GM13976 (cell line): Measurements from ENCODE around the gene ETV5.
A peak's percentile ranks its signal among the peaks of the same experiment; 100 is the strongest.

ENCODE experiments used
- DNase-seq: peaks from one replicate; pipeline ENCODE4 v3.0.0; 2012; ENCODE audit warnings: low spot score
- in situ Hi-C: fragments of 300-500 bp; cut with MboI; formaldehyde crosslinking; loops from one replicate; pipeline ENCODE4 v1.12.0; 2022; ENCODE audit warnings: low sequenced_read_pairs, mixed read lengths, inconsistent platforms; ENCODE audit not compliant: unreplicated experiment
- TF ChIP-seq, protein P1 (sequence below): IDR thresholded peaks from 2 replicates; pipeline ENCODE4 v1.5.1; 2012; ENCODE audit warnings: borderline replicate concordance, mild to moderate bottlenecking; ENCODE audit not compliant: insufficient read depth; ENCODE audit errors: extremely low read depth, missing control alignments, control extremely low read depth

Gene ETV5

DNA sequence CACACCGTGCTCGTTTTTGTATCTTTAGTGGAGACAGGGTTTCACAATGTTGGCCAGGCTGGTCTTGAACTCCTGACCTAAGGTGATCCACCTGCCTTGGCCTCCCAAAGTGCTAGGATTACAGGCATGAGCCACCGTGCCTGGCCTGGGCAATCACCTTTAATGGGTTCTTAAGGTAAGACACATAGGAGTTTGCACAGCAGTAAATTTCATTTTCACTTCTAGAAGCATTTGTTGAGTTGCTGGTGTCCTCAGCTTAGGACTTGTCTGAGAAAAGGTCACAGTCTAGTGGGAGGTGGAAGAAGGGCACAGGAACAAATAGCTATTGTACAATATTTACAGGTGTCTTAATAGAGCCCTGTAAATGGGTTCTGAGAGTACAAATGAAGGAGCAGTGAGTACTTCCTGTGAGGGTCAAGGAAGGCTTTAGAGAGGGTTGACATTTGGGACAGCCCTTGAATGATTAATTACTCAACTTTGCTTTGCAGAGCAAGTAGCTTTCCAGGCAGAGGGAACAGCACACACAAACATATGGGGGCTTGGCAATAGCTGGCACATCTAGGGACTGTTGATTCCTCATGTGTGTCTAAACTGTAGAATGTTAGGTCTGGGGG, 8.7 kb upstream of the ETV5 start:
- in situ Hi-C loops, result no loop called here
- DNase-seq, result no peak
- TF ChIP-seq, protein P1, sequence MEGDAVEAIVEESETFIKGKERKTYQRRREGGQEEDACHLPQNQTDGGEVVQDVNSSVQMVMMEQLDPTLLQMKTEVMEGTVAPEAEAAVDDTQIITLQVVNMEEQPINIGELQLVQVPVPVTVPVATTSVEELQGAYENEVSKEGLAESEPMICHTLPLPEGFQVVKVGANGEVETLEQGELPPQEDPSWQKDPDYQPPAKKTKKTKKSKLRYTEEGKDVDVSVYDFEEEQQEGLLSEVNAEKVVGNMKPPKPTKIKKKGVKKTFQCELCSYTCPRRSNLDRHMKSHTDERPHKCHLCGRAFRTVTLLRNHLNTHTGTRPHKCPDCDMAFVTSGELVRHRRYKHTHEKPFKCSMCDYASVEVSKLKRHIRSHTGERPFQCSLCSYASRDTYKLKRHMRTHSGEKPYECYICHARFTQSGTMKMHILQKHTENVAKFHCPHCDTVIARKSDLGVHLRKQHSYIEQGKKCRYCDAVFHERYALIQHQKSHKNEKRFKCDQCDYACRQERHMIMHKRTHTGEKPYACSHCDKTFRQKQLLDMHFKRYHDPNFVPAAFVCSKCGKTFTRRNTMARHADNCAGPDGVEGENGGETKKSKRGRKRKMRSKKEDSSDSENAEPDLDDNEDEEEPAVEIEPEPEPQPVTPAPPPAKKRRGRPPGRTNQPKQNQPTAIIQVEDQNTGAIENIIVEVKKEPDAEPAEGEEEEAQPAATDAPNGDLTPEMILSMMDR, result no peak

DNA sequence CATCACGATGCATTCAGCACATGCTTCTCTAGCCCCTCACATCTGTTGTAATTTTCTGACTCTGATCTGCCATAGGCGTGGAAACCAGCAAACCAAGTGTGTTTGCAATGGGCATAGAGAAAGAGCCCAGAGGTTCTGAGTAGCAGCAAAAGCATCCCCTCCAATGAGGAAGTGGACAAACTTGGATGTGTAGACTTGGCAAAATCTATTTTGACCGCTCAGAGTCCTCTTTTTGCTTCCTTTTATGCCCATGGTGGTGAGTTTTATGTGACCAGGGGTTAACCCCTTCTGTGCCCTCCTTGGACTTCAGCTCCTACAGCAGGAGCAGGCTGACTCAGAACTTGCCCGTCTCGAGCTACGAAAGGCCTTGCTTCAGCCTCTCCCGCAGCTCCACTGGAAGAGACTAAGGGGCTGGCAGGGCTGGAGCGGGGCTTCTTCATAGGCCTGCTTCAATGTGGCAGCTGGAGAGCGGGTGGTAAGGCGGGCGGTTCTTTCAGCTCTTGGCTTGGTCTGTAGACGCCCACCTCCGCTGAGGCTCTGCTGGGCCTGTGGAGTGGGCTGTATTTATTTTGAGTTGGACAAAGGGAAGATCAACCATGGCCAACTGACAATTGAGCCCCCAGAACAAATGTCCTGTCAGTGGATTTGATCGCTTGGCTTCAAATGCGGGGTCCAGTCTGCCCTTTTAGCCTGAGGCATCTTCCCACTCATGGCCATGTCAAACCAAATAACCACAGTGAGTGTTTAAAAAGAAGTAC, 6.5 kb upstream of the ETV5 start:
- in situ Hi-C loops, result no loop called here
- TF ChIP-seq, protein P1, result no peak
- no peak for DNase-seq

DNA sequence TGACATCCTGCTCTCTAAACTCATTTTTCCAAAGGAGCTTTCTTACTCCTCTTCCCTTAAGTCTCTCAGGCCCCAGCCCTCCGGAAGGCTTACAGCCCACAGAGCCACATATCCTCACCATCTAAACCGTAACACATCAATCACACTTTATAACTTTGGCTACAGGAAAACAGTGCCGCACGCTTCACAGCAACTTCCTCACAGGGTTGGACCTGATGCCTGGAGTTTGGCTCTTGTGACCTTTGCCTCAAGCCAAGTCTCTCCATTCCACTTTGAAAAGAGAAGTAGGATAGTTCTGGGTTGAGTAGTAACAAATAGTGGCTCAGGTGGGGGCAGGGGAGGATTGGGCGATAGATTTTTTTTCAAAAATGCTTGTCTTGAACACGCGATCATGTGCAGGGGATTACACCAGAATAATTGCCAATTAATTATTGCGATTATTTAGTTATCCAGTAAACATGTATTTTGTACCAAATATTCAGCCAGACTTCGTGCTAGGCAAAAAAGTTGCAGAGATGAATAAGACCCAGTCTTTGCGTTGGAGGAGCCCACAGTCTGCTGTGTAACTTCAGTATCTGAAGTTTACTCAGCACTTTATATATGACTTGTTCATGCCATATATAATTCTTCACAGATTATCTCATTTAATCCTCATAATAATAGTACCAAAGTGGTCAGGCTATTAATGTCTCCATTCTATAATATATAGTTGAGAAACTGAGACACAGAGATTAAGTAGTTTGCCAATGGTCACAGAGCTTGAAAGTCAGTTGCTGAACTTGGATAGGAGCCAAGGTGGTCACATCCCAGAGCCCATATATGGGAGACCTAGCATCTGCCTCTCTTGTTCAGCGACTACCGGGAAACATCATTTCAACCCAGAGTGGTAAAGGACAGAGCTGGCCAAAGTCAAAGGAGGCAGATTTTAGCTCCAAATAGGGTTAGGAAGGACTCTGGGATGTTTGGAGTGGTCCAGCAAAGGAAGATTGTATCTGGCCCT, 2.4 kb upstream of the ETV5 start:
- TF ChIP-seq, protein P1, result no peak
- in situ Hi-C loops, result no loop called here
- peak; percentile 39 for DNase-seq

DNA sequence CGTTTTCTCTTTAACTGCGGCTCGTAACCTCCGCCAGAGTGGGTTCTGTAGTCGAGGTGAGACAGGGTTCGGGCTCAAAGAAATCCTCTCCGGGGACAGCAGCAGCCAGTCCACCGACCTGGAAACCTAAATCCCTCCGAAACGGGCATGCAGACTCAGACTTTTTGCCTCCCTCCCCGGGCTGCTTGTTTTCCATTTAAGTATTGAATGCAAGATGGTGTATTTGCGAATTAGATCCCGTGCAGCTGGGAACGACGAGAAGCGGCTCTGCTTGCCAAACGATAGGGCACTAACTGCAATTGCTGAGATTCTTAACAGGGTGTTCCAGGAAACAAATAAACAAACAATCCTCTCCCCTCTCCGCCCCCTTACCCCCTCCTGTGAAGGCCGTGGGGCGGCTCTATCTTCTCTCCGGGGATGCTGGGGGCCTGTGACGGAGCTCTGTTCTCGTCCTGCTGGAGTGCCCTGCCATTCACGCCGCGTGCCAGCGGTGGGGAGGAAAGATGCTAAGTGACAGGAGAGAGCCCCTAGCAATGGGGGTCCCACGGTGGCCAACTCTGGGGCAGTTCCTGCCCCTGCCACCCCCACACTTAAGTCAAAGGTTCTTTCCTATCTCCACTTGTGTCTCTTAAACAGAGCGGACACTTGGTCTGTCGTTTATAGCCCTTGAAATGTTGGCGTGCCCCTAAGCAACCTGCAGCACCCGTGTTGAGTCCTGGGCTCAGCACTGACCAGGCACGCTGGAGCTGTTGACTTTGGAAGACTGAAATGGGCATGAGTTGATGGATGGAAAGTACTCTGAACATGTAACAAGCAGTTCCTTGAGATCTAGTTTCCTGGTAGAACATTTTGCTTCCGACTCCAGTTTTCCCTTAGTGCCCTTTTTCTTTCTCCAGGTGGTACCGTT, 1.3 kb upstream of the ETV5 start:
- TF ChIP-seq, protein P1, result no peak
- no peak for DNase-seq
- in situ Hi-C loops, result no loop called here

DNA sequence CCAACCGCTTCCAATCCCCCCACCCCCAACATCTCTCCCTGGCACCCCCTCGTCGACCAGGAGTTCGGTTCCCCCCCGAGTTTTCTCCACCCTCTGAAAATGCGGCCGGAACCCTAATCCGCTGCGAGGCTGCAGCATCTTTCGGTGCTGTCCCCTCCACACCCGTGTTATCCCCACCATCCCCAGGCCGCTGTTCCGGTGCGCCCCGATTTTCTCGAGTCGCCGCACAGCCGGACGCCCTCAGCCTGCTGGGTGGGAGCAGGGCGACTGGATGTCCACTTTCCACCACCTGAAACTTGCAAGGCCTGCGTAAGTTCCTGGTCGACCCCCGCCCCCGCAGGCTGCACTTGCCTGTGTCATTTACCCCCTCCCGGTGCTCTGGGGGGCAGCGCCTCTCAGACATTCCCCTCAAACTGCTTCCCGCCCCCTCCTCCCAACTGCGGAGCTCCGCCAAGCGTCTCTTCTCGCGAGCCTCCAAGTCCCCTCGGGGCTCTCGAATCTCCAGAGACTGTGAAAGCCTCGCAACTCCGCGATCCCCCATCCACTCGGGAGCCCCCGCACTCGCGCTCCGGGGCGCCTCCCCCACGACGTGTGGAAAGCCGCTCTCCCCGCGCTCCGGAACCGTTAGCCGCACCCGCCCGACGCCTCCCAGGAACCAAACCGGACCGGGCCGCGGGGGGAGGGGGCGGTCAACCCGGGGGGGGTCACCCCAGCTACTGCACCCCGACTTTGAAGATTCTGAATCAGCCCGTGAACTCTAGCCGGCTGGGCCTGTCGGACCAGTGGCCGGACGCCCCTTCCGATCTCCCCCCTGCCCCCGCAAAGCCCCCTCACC, 566 bp downstream of the ETV5 start:
- in situ Hi-C loops, result no loop called here
- DNase-seq, result peak; percentile 81
- TF ChIP-seq, protein P1, result no peak
